GM21515 (cell line): Measurements from ENCODE around the gene NPEPPS.
A peak's percentile ranks its signal among the peaks of the same experiment; 100 is the strongest.
"Not testable (repeated sequence)": the region's sequence is repeated elsewhere in the genome, so short reads cannot be mapped to it uniquely, and the experiment has no call there.

Experiments
- ATAC-seq: cut with Tn5 transposase; IDR thresholded peaks from one replicate; pipeline ENCODE4 v1.9.1; 2021; ENCODE audit not compliant: unreplicated experiment

The NPEPPS gene

GRCh38 chr17:47530557-47531232 lies at the start of gene NPEPPS:
TSS of gene NPEPPS (plus strand) at chr17:47531108. CDS start at chr17:47531301, 193 bp downstream.
- ATAC-seq, result peak; percentile 73

- peak; percentile 20 for ATAC-seq
These were observed 39.1 kb upstream of the NPEPPS start for GRCh38 chr17:47491841-47492212.

GRCh38 chr17:47499074-47499473 lies 31.8 kb upstream of the NPEPPS start:
- not testable (repeated sequence) for ATAC-seq

- not testable (repeated sequence) for ATAC-seq
These were observed 31.4 kb upstream of the NPEPPS start for GRCh38 chr17:47499494-47499893.

GRCh38 chr17:47500620-47501019 lies 30.3 kb upstream of the NPEPPS start:
- not testable (repeated sequence) for ATAC-seq

- ATAC-seq, result not testable (repeated sequence)
These were observed 28.7 kb upstream of the NPEPPS start for GRCh38 chr17:47502122-47502731.

- not testable (repeated sequence) for ATAC-seq
These were observed 28.0 kb upstream of the NPEPPS start for GRCh38 chr17:47502776-47503455.

- ATAC-seq, result not testable (repeated sequence)
These were observed 19.2 kb upstream of the NPEPPS start for GRCh38 chr17:47511701-47512146.

- not testable (repeated sequence) for ATAC-seq
These were observed 17.6 kb upstream of the NPEPPS start for GRCh38 chr17:47513301-47513700.

GRCh38 chr17:47518880-47519279 lies 12.0 kb upstream of the NPEPPS start:
- not testable (repeated sequence) for ATAC-seq

GRCh38 chr17:47519365-47519764 lies 11.5 kb upstream of the NPEPPS start:
- ATAC-seq, result not testable (repeated sequence)

GRCh38 chr17:47520279-47520678 lies 10.6 kb upstream of the NPEPPS start:
- ATAC-seq, result not testable (repeated sequence)

GRCh38 chr17:47521434-47521833 lies 9.5 kb upstream of the NPEPPS start:
- not testable (repeated sequence) for ATAC-seq

- ATAC-seq, result not testable (repeated sequence)
These were observed 8.6 kb upstream of the NPEPPS start for GRCh38 chr17:47522341-47522740.

- ATAC-seq, result peak; percentile 28
These were observed 419 bp downstream of the NPEPPS start for GRCh38 chr17:47531233-47531820.

- ATAC-seq, result not testable (repeated sequence)
These were observed 8.2 kb downstream of the NPEPPS start for GRCh38 chr17:47539085-47539484.

GRCh38 chr17:47541676-47542075 lies 10.8 kb downstream of the NPEPPS start:
- ATAC-seq, result not testable (repeated sequence)

- ATAC-seq, result not testable (repeated sequence)
These were observed 13.4 kb downstream of the NPEPPS start for GRCh38 chr17:47544327-47544726.

GRCh38 chr17:47554733-47555132 lies 23.8 kb downstream of the NPEPPS start:
- ATAC-seq, result not testable (repeated sequence)

GRCh38 chr17:47556108-47556507 lies 25.2 kb downstream of the NPEPPS start:
- not testable (repeated sequence) for ATAC-seq

GRCh38 chr17:47560517-47561043 lies 29.7 kb downstream of the NPEPPS start:
- not testable (repeated sequence) for ATAC-seq
